Measurements from ENCODE around the gene PODXL2. TPM values are rescaled to one million over a fixed set of nuclear protein-coding genes. Genes with fewer than 3 reads are reported as not detected.
A peak's percentile ranks its signal among the peaks of the same experiment; 100 is the strongest.

The PODXL2 gene
- total and polyA plus RNA-seq, 4 donors = 1.3 to 4.0 (median 2.1) TPM

- DNase-seq = peak; percentile 91 to 92
- ATAC-seq (ENCODE audit: low FRiP score) = peak; percentile 87
- Histone ChIP-seq H3K4me1 (ENCODE audit: control insufficient read depth in 1 of 2, insufficient read depth in 2 of 2, low read length in 2 of 2) (peaks cover 0 to 2% of the 10 kb centered on the region in 2 donors), H3K36me3 (ENCODE audit: control insufficient read depth in 1 of 2, insufficient read depth in 2 of 2, low read length in 1 of 2) (no peaks in the 10 kb centered on the region), H3K4me3 (ENCODE audit: low read length in 2 of 2) (no peak overlapping the region), H3K27me3 (ENCODE audit: control insufficient read depth in 1 of 2, insufficient read depth in 2 of 2, low read length in 1 of 2) (no peaks in the 10 kb centered on the region), H3K9me3 (ENCODE audit: control insufficient read depth, low read length) (no peaks in the 10 kb centered on the region), H3K27ac (ENCODE audit: low read depth in 1 of 2, low read length in 2 of 2) (peak overlapping the region; percentile 50 to 97)
- whole genome bisulfite sequencing, 2 donors = 1 to 5% methylated on average over 16 of the region's 16 CpGs
- intact Hi-C loops (cut with DNase I) = loop anchor here (2.0 to 10.0 kb wide), 6 partner anchors 40 to 255 kb away; partner anchors contain the start of genes MGLL (in 2 of the 2) and KBTBD12 (in 1 of the 2)
Observed at GRCh38 chr3:127697551-127698240, 68.7 kb downstream of the PODXL2 start.

DNA sequence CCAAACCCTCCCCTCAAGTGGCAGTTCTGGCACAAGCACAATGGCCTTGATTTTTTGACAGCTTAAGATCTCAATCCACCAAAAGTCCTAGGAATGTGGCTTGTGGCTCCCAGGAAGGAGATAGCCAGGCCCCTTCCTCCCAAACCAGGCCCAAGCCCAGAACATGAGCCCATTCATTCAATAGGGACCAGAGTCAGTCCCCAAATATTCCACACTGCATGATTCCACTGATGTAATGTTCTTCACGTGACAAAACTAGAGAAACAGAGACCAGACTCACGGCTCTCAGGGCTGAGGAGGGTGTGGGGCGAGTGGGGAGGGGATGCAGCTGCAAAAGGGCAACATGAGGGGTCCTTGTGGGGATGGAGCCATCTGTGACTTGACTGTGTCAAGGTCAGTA is 69.3 kb downstream of the PODXL2 start:
- peak in 1 of 2 donors; percentile 23 for DNase-seq
- H3K27me3 ChIP-seq (ENCODE audit: control insufficient read depth in 1 of 2, insufficient read depth in 2 of 2, low read length in 1 of 2) = no peaks in the 10 kb centered on the region
- peaks cover 0 to 2% of the 10 kb centered on the region in 2 donors for H3K4me1 ChIP-seq (ENCODE audit: control insufficient read depth in 1 of 2, insufficient read depth in 2 of 2, low read length in 2 of 2)
- H3K27ac ChIP-seq (ENCODE audit: low read depth in 1 of 2, low read length in 2 of 2) = peak overlapping the region; percentile 50 to 97
- 20 to 22% methylated on average over 3 of the region's 3 CpGs for WGBS, 2 donors
- H3K9me3 ChIP-seq (ENCODE audit: control insufficient read depth, low read length) = no peaks in the 10 kb centered on the region
- no peak overlapping the region for H3K4me3 ChIP-seq (ENCODE audit: low read length in 2 of 2)
- ATAC-seq (ENCODE audit: low FRiP score) = peak; percentile 0
- intact Hi-C loops (cut with DNase I) = loop anchor here (5.0 to 10.0 kb wide), 5 partner anchors 39 to 254 kb away; partner anchors contain the start of genes KBTBD12 (in 1 of the 2) and MGLL (in 1 of the 2)
- no peaks in the 10 kb centered on the region for H3K36me3 ChIP-seq (ENCODE audit: control insufficient read depth in 1 of 2, insufficient read depth in 2 of 2, low read length in 1 of 2)

- Histone ChIP-seq H3K27ac (ENCODE audit: low read depth in 1 of 2, low read length in 2 of 2) (peak overlapping the region; percentile 50 to 97), H3K36me3 (ENCODE audit: control insufficient read depth in 1 of 2, insufficient read depth in 2 of 2, low read length in 1 of 2) (no peaks in the 10 kb centered on the region), H3K4me1 (ENCODE audit: control insufficient read depth in 1 of 2, insufficient read depth in 2 of 2, low read length in 2 of 2) (peaks cover 0 to 2% of the 10 kb centered on the region in 2 donors), H3K9me3 (ENCODE audit: control insufficient read depth, low read length) (no peaks in the 10 kb centered on the region), H3K27me3 (ENCODE audit: control insufficient read depth in 1 of 2, insufficient read depth in 2 of 2, low read length in 1 of 2) (no peaks in the 10 kb centered on the region), H3K4me3 (ENCODE audit: low read length in 2 of 2) (no peak overlapping the region)
- intact Hi-C loops (cut with DNase I) = loop anchor here (5.0 to 10.0 kb wide), 5 partner anchors 38 to 253 kb away; partner anchors contain the start of genes KBTBD12 (in 1 of the 2) and MGLL (in 1 of the 2)
- DNase-seq (peak; percentile 44 to 55), ATAC-seq (ENCODE audit: low FRiP score) (no peak)
- WGBS, 2 donors = 74% methylated on average over 6 of the region's 6 CpGs
Observed at GRCh38 chr3:127698691-127699415, 69.9 kb downstream of the PODXL2 start.

DNA sequence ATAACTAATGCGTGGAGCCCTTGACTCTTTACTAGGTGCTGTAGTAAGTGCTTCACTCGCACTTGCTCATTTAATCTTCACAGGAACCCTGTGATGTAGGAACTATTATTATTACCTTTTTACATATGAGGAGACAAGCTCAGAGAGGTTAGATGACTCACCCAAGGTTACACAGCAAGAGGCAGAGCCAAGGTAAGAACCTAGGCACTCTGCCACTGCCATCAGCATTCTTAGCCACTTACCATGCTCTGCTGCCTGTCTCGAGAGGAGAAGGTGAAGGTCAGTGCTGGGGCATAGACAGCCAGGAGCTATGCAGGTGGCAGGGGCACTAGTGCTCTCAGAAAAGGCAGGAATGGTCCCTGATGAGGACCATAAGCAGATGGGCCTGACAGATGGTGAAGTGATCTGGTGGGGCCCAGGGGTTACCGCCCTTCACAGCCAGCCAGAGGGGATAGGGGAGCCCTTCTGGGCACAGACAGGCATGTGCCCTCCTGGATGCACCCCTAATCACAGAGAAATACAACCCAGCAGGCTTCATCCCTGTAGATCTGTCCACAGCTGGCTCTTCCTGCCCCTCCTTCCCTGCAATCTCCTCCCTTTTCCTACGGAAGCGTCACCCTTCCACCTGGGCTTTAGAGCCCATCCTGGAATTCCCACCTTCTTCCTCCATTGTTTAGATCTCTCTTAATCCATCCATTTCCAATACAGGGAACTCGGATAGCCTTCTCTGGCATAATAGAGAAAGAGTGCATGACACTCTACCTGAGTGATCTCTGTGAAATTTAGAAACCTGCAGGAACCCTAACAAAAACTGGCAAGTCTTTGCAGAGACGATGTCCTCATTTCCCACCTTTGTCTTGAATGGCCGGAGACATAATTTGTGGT is 70.7 kb downstream of the PODXL2 start:
- peak; percentile 25 to 28 for DNase-seq
- no peak for ATAC-seq (ENCODE audit: low FRiP score)
- H3K4me1 ChIP-seq (ENCODE audit: control insufficient read depth in 1 of 2, insufficient read depth in 2 of 2, low read length in 2 of 2) = peaks cover 0 to 2% of the 10 kb centered on the region in 2 donors
- no peaks in the 10 kb centered on the region for H3K9me3 ChIP-seq (ENCODE audit: control insufficient read depth, low read length)
- no peaks in the 10 kb centered on the region for H3K36me3 ChIP-seq (ENCODE audit: control insufficient read depth in 1 of 2, insufficient read depth in 2 of 2, low read length in 1 of 2)
- H3K4me3 ChIP-seq (ENCODE audit: low read length in 2 of 2) = no peak overlapping the region
- intact Hi-C loops (cut with DNase I) = loop anchor here (5.0 to 10.0 kb wide), 6 partner anchors 38 to 253 kb away; partner anchors contain the start of genes KBTBD12 (in 1 of the 2) and MGLL (in 1 of the 2)
- H3K27ac ChIP-seq (ENCODE audit: low read depth in 1 of 2, low read length in 2 of 2) = peak overlapping the region in 1 of 2 donors; percentile 23
- no peaks in the 10 kb centered on the region for H3K27me3 ChIP-seq (ENCODE audit: control insufficient read depth in 1 of 2, insufficient read depth in 2 of 2, low read length in 1 of 2)
- WGBS, 2 donors = 86 to 87% methylated on average over 9 of the region's 9 CpGs

DNA sequence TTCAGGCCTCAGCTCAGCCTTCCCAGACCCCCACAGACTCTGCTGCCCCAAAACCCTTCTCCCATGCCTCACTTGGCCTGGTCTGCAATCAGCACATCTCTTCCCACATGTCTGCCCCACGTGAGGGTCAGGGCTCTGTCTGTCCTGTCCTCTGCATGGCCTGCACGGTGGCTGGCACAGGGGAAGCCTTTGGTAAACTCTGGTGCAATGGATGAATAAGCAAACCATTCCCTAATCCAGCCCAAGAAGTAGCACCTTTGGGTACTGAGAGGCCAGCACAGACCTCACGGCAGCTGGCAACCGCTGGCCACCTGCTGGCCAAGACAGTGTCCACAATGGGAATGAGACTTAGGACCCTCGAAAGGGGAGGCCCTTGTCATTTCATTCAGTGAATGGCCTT is 71.4 kb downstream of the PODXL2 start:
- H3K27me3 ChIP-seq (ENCODE audit: control insufficient read depth in 1 of 2, insufficient read depth in 2 of 2, low read length in 1 of 2) = no peaks in the 10 kb centered on the region
- H3K27ac ChIP-seq (ENCODE audit: low read depth in 1 of 2, low read length in 2 of 2) = no peak overlapping the region
- ATAC-seq (ENCODE audit: low FRiP score) (no peak), DNase-seq (peak; percentile 29 to 41)
- intact Hi-C loops (cut with DNase I) = loop anchor here in 1 of 2 donors (5.0 kb wide), 1 partner anchor 42 kb away; no protein-coding TSS in a partner anchor
- no peak overlapping the region for H3K4me3 ChIP-seq (ENCODE audit: low read length in 2 of 2)
- peaks cover 0 to 2% of the 10 kb centered on the region in 2 donors for H3K4me1 ChIP-seq (ENCODE audit: control insufficient read depth in 1 of 2, insufficient read depth in 2 of 2, low read length in 2 of 2)
- no peaks in the 10 kb centered on the region for H3K36me3 ChIP-seq (ENCODE audit: control insufficient read depth in 1 of 2, insufficient read depth in 2 of 2, low read length in 1 of 2)
- no peaks in the 10 kb centered on the region for H3K9me3 ChIP-seq (ENCODE audit: control insufficient read depth, low read length)
- 73 to 86% methylated on average over 5 of the region's 5 CpGs for WGBS, 2 donors

DNA sequence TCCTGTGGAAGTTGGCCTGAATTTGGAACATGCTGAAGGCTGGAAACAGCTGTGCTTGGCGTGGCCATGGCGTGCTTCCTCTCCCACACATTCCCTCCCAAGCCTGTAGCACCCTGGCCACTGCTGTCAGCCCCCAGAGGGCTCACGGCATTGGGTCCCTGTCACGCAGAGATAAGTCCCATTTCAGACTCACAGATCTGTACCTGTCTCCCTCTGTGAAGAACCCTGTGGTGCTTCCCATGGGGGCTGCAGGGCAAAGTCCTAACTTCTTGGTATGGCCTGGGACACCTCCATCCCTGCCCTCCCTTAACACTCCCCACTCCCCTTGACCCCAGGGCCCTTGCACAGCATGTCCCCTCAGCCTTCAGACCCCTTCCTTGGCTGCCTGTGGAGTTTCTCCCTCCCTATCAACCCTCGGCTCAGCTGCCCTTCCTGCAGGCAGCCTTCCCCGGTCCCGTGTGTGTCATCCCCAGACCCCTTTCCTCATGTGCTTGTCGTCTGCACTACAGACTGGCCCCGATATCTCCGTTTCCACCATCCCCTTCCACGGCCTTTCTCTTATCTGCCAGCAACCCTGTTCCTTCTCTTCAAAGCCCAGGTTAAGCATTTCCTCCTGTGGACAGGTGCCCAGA is 72.4 kb downstream of the PODXL2 start:
- H3K36me3 ChIP-seq (ENCODE audit: control insufficient read depth in 1 of 2, insufficient read depth in 2 of 2, low read length in 1 of 2) = no peaks in the 10 kb centered on the region
- H3K4me1 ChIP-seq (ENCODE audit: control insufficient read depth in 1 of 2, insufficient read depth in 2 of 2, low read length in 2 of 2) = peaks cover 0 to 2% of the 10 kb centered on the region in 2 donors
- intact Hi-C loops (cut with DNase I) = loop anchor here in 1 of 2 donors (5.0 kb wide), 1 partner anchor 41 kb away; no protein-coding TSS in a partner anchor
- no peak overlapping the region for H3K4me3 ChIP-seq (ENCODE audit: low read length in 2 of 2)
- H3K27ac ChIP-seq (ENCODE audit: low read depth in 1 of 2, low read length in 2 of 2) = no peak overlapping the region
- no peaks in the 10 kb centered on the region for H3K9me3 ChIP-seq (ENCODE audit: control insufficient read depth, low read length)
- no peaks in the 10 kb centered on the region for H3K27me3 ChIP-seq (ENCODE audit: control insufficient read depth in 1 of 2, insufficient read depth in 2 of 2, low read length in 1 of 2)
- ATAC-seq (ENCODE audit: low FRiP score) (no peak), DNase-seq (peak; percentile 36 to 56)
- 83 to 90% methylated on average over 11 of the region's 11 CpGs for WGBS, 2 donors

- WGBS, 2 donors = 34 to 40% methylated on average over 4 of the region's 4 CpGs
- Histone ChIP-seq H3K4me3 (ENCODE audit: low read length in 2 of 2) (no peak overlapping the region), H3K36me3 (ENCODE audit: control insufficient read depth in 1 of 2, insufficient read depth in 2 of 2, low read length in 1 of 2) (no peaks in the 10 kb centered on the region), H3K4me1 (ENCODE audit: control insufficient read depth in 1 of 2, insufficient read depth in 2 of 2, low read length in 2 of 2) (peaks cover 0 to 2% of the 10 kb centered on the region in 2 donors), H3K9me3 (ENCODE audit: control insufficient read depth, low read length) (no peaks in the 10 kb centered on the region), H3K27ac (ENCODE audit: low read depth in 1 of 2, low read length in 2 of 2) (no peak overlapping the region), H3K27me3 (ENCODE audit: control insufficient read depth in 1 of 2, insufficient read depth in 2 of 2, low read length in 1 of 2) (no peaks in the 10 kb centered on the region)
- DNase-seq (peak; percentile 69 to 82), ATAC-seq (ENCODE audit: low FRiP score) (no peak)
- intact Hi-C loops (cut with DNase I) = loop anchor here in 1 of 2 donors (5.0 kb wide), 1 partner anchor 40 kb away; no protein-coding TSS in a partner anchor
Observed at GRCh38 chr3:127702151-127702578, 73.2 kb downstream of the PODXL2 start.
